Heart left ventricle (tissue), 16 donors: Measurements from ENCODE around the gene NOXA1. TPM values are rescaled to one million over a fixed set of nuclear protein-coding genes. Genes with fewer than 3 reads are reported as not detected.

Experiments
- ATAC-seq, 4 donors: fragments of 200-7000 bp; cut with Tn5 transposase; one replicate each; pipeline ENCODE4 v1.9.1; 2020 to 2022; ENCODE audit warnings: moderate library complexity in 4 of 4, mild to moderate bottlenecking in 3 of 4, moderate number of reproducible peaks in 1 of 4
- DNase-seq, 5 donors: peaks; one replicate each; pipeline ENCODE4 v3.0.0-alpha.2; 2020
- H3K27ac ChIP-seq, 12 donors: fragments of 200-600 bp; sonication (generic) in 4 of 12; one replicate each; pipeline versions ENCODE4 v1.5.0 to v1.8.0; 2016 to 2022; ENCODE audit warnings: mild to moderate bottlenecking in 2 of 12
- H3K27me3 ChIP-seq, 9 donors: fragments of 200-600 bp; sonication (generic) in 2 of 9; one replicate each; pipeline versions ENCODE4 v1.5.1 to v1.8.0; 2016 to 2022; ENCODE audit warnings: mild to moderate bottlenecking in 3 of 9
- H3K36me3 ChIP-seq, 9 donors: fragments of 200-600 bp; sonication (generic) in 2 of 9; one replicate each; pipeline versions ENCODE4 v1.5.0 to v1.8.0; 2018 to 2022; ENCODE audit warnings: mild to moderate bottlenecking in 2 of 9
- H3K4me1 ChIP-seq, 12 donors: fragments of 200-600 bp; sonication (generic) in 4 of 12; one replicate each; pipeline versions ENCODE4 v1.5.0 to v1.8.0; 2016 to 2022; ENCODE audit warnings: mild to moderate bottlenecking in 3 of 12
- H3K4me3 ChIP-seq, 12 donors: fragments of 200-600 bp; sonication (generic) in 4 of 12; one replicate each; pipeline versions ENCODE4 v1.5.0 to v1.8.0; 2017 to 2022; ENCODE audit warnings: mild to moderate bottlenecking in 9 of 12, moderate library complexity in 4 of 12
- H3K9me3 ChIP-seq, 12 donors: fragments of 200-600 bp; sonication (generic) in 4 of 12; one replicate each; pipeline versions ENCODE4 v1.5.0 to v1.8.0; 2016 to 2022; ENCODE audit warnings: mild to moderate bottlenecking in 1 of 12
- CTCF ChIP-seq, 12 donors: fragments of 200-600 bp; sonication (generic) in 4 of 12; IDR thresholded peaks; one replicate each; pipeline versions ENCODE4 v1.5.0 to v1.8.0; 2018 to 2022; ENCODE audit warnings: antibody characterized with exemption in 12 of 12, mild to moderate bottlenecking in 5 of 12
- POLR2A ChIP-seq, 2 donors: fragments of 450-650 bp; IDR thresholded peaks; one replicate each; pipeline ENCODE4 v1.6.1; 2017; ENCODE audit warnings: antibody characterized with exemption in 2 of 2, mild to moderate bottlenecking in 2 of 2, moderate library complexity in 2 of 2
- WGBS, 4 donors: extraction: QIAGEN DNeasy Blood & Tissue Kit in 2 of 4; methylation state at CpG; one replicate each; pipeline versions ENCODE4 v1.1.5 to v1.1.7; 2013 to 2018; 5-methylcytosine and 5-hydroxymethylcytosine counted together
- intact Hi-C, 10 donors: fragments of 100-400 bp; cut with DNase I; formaldehyde crosslinking; loops; one replicate each; pipeline versions ENCODE4 v1.11.1 to v1.14.2; 2022
- polyA plus RNA-seq, 2 donors: library from polyadenylated mRNA; stranded (reverse); fragments of 200-250 nt; gene quantifications; one replicate each; pipeline ENCODE4 v1.2.3, GENCODE V29; 2013
- total RNA-seq, 9 donors: library from RNA; depleted of rRNA in 2 of 9; stranded (reverse); fragments of >200 nt in 2 of 9; fragmentation: NEBNext Ultra II Directional in 3 of 9; extraction: Animal tissue kit (Norgen Biotek cat#: 25700) in 3 of 9; gene quantifications; one replicate each; pipeline versions ENCODE4 v1.1.0 to v1.2.4, GENCODE V29; 2016 to 2023
- donor health status: ischemic (EF 13 %, LVEDD 7.1; RV severe dilation, severe dysfunction).
- donor health status: healthy with polysubstance abuse.
- donor health status: DM: no; HTN: yes; CAD: no.
- donor health status: DM: no; HTN: no; CAD: no.
- donor health status: ischemic (EF 25% LVEDD 6.9; RV normal size, moderate dysfunction).
- donor health status: ischemic (EF 25% LVEDD 5.7; RV mildly dilated, moderate dysfunction).
- donor health status: healthy.
- donor health status: DM: yes; HTN: yes; CAD: no.
- donor health status: ischemic (EF 35%, LVEDD 5.7; RV mildly dilated, moderate dysfunction).
- donor health status: nonischemic (EF 11% LVEDD 7.7; RV severe dilation, severe dysfunction).
- donor health status: DM: yes; HTN: yes; CAD: no.
- donor health status: PGD.
- donor health status: ischemic (EF 29% LVEDD 5.4; RV normal size, mild dysfunction).
- donor health status: nonischemic (EF 23%, LVEDD 6.1; RV moderate dilation, normal function).

NOXA1 gene
- total and polyA plus RNA-seq, 11 donors = 0.44 to 5.5 (median 2.7) TPM

GRCh38 chr9:137475666-137476065 lies 52.5 kb downstream of the NOXA1 start:
- ATAC-seq (no peak), DNase-seq (no peak)
- peaks cover 0 to 19% (median 11%) of the 10 kb centered on the region in 12 donors for H3K9me3 ChIP-seq
- no peaks in the 10 kb centered on the region for H3K27me3 ChIP-seq
- intact Hi-C loops = no loop called here
- whole genome bisulfite sequencing, 4 donors = 81 to 90% (median 85%) methylated on average over 3 of the region's 3 CpGs
- no peak overlapping the region for H3K27ac ChIP-seq
- no peak overlapping the region for H3K4me3 ChIP-seq
- no peaks in the 10 kb centered on the region for H3K4me1 ChIP-seq
- H3K36me3 ChIP-seq = peaks cover 0 to 4% (median 0%) of the 10 kb centered on the region in 9 donors
- TF ChIP-seq CTCF (IDR thresholded peaks at IDR 0.05) = no peak
- TF ChIP-seq POLR2A (IDR thresholded peaks at IDR 0.05) = no peak

- peaks cover 0 to 4% (median 0%) of the 10 kb centered on the region in 9 donors for H3K36me3 ChIP-seq
- peaks cover 0 to 19% (median 11%) of the 10 kb centered on the region in 12 donors for H3K9me3 ChIP-seq
- no peaks in the 10 kb centered on the region for H3K27me3 ChIP-seq
- 91 to 98% (median 91%) methylated on average over 3 to 11 of the region's 11 CpGs for WGBS, 4 donors
- intact Hi-C loops = no loop called here
- DNase-seq = peak in 3 of 5 donors; percentile 5 to 21 (median 9)
- H3K4me1 ChIP-seq = peaks cover 0 to 5% (median 0%) of the 10 kb centered on the region in 12 donors
- TF ChIP-seq CTCF (IDR thresholded peaks at IDR 0.05) (no peak), POLR2A (IDR thresholded peaks at IDR 0.05) (no peak)
- ATAC-seq = peak in 1 of 4 donors; percentile 10
- no peak overlapping the region for H3K4me3 ChIP-seq
- H3K27ac ChIP-seq = no peak overlapping the region
These were observed 53.7 kb downstream of the NOXA1 start for GRCh38 chr9:137476856-137477255.

- intact Hi-C loops = no loop called here
- ATAC-seq (no peak), DNase-seq (peak in 3 of 5 donors; percentile 19 to 50 (median 21))
- H3K4me3 ChIP-seq = no peak overlapping the region
- TF ChIP-seq CTCF (IDR thresholded peaks at IDR 0.05) (no peak), POLR2A (IDR thresholded peaks at IDR 0.05) (no peak)
- peaks cover 0 to 4% (median 0%) of the 10 kb centered on the region in 9 donors for H3K36me3 ChIP-seq
- H3K27ac ChIP-seq = no peak overlapping the region
- no peaks in the 10 kb centered on the region for H3K27me3 ChIP-seq
- peaks cover 0 to 19% (median 11%) of the 10 kb centered on the region in 12 donors for H3K9me3 ChIP-seq
- 83 to 92% (median 88%) methylated on average over 20 to 29 of the region's 29 CpGs for WGBS, 4 donors
- H3K4me1 ChIP-seq = peaks cover 0 to 15% (median 0%) of the 10 kb centered on the region in 12 donors
These were observed 54.8 kb downstream of the NOXA1 start for GRCh38 chr9:137477778-137478612.

- H3K27me3 ChIP-seq = no peaks in the 10 kb centered on the region
- H3K27ac ChIP-seq = no peak overlapping the region
- TF ChIP-seq CTCF (IDR thresholded peaks at IDR 0.05) = no peak
- no peak overlapping the region for H3K4me3 ChIP-seq
- ATAC-seq (no peak), DNase-seq (peak in 2 of 5 donors; percentile 11 to 37)
- H3K9me3 ChIP-seq = peaks cover 0 to 19% (median 11%) of the 10 kb centered on the region in 12 donors
- WGBS, 4 donors = 84 to 90% (median 86%) methylated on average over 9 to 11 of the region's 11 CpGs
- peaks cover 0 to 4% (median 0%) of the 10 kb centered on the region in 9 donors for H3K36me3 ChIP-seq
- H3K4me1 ChIP-seq = peaks cover 0 to 15% (median 0%) of the 10 kb centered on the region in 12 donors
- intact Hi-C loops = no loop called here
These were observed 55.4 kb downstream of the NOXA1 start for GRCh38 chr9:137478613-137478961.
